DMS53 (cell line): ENCODE results near the gene MAP3K14.
A peak's percentile ranks its signal among the peaks of the same experiment; 100 is the strongest.
"Not testable (repeated sequence)": the region's sequence is repeated elsewhere in the genome, so short reads cannot be mapped to it uniquely, and the experiment has no call there.

Experiments
- DNase-seq: peaks from one replicate; lab custom pipeline; 2025; lab: John Stamatoyannopoulos, UW

The MAP3K14 gene

DNA sequence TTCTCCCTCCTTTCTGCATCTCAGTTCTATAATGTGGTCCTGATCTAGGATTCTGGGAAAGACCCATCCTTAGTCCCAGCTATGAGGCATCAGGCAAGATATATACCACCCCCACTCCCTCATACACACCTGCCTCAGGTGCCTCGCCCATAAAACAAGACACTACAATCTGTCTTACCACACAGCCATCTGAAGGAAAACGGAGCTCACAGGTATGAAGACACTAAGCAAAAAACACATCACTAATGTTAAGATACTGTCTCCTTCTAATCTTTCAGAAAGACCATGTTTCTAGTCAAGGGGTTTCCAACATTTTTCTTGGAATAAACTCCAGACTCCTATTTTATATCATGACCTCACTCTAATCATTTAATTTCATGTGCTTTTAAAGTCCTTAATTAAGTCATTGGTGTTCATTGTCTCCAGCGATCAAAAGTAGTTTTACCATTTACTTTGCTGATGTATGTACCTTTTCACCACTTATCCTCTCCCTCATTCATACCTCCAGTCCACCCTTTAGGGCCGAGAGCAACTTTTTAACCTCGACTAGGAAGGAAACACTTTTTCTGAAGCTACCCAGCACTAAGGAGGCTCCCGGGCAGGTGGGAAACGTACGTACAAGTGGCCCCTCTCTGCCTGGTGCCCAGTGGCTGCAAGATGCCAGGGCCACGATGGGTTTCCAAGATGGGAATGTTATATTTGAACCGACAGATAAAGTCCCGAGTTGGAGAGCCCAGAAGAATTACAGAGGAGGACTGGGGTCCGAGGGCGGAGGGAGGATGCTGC is 979 bp downstream of the MAP3K14 start:
- peak; percentile 68 for DNase-seq

DNA sequence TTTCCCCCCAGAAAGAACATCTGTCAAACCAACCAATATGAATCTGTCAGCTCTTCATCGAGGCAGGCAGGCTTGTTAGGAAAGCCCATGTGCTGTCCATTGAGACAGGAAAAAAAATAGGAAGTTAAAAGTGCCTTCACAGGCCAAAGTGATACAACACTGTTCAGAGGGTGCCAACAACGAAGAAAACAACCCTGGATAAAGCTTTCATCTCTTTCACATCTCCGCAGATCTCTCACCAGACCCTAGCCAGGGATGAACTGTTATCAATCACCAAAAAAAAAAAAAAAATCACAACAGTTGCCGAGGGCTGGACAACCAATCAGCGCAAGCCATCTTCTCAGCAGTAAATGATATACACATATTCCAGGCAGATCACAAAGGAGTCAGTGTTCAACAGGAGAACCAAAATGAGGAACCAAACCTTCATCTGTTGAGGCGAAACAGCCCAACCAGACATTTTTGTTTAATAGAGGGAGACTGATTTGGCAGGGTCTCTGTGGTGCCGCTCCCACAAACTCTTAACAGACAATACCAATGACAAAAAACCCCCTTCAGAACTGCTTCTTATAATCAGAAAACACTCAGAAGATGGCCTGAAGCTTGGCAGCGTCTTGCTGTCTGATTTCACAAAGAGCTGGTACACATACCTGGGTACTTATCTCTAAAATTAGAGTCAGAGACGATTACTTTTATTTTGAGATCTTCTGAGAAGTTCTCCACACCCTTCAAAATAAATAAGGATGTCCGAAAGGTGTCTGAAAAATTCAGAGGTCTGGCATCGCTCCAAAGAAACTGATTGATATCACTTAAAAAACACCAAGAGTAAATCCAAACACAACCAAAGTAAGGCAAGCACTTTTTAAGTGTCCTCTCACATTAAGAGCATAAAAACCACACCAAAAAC is 1.8 kb downstream of the MAP3K14 start:
- DNase-seq: no peak

DNA sequence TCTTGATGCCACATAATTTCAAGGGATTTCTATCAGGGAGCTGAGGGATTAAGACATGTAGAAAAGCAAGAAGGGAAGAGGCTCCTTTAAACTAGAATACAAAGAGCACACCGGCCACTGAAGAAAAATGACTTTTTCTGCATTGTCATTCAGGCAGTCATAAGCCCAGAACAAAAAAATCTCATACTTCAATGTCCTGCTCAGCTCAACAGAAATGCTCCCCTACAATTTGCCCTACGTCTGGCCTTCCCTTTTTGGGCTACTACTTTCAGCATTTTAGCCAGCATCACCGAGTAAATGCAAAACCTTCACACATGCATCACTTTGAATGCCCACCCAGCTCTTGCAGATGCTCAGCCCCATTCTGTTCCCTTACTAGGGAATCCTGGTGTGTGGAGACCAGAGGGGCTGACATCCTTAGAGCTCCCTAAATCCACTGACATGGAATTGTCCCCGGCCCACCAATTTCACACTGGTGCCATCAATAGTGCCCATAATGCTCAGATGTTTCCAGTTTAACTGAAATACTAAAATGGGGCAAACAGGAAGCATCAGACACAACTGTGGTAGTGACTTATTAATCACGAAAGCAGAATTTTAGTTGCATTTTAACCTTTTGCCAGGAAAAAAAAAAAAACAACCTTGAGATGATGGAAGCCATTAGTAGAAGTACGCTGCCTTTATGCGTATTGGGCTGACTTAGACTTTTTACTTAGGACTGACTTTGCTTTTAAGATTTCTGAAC is 2.7 kb downstream of the MAP3K14 start:
- DNase-seq: no peak

DNA sequence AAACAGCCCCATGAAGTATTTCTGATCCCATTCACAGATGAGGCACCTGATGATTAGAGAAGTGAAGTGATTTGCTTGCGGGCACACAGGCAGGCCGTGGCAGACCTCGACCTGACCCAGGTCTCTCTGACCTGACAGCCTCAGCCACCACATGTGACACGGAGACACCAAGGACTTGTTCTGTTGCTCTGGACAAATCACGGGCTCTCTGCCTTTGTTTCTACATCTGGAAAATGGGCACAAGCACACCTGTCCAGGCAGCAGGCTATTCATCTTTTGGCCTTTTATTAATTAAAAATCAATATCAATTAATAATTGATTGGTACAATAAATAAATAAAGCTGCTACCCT is 3.4 kb downstream of the MAP3K14 start:
- DNase-seq: no peak

DNA sequence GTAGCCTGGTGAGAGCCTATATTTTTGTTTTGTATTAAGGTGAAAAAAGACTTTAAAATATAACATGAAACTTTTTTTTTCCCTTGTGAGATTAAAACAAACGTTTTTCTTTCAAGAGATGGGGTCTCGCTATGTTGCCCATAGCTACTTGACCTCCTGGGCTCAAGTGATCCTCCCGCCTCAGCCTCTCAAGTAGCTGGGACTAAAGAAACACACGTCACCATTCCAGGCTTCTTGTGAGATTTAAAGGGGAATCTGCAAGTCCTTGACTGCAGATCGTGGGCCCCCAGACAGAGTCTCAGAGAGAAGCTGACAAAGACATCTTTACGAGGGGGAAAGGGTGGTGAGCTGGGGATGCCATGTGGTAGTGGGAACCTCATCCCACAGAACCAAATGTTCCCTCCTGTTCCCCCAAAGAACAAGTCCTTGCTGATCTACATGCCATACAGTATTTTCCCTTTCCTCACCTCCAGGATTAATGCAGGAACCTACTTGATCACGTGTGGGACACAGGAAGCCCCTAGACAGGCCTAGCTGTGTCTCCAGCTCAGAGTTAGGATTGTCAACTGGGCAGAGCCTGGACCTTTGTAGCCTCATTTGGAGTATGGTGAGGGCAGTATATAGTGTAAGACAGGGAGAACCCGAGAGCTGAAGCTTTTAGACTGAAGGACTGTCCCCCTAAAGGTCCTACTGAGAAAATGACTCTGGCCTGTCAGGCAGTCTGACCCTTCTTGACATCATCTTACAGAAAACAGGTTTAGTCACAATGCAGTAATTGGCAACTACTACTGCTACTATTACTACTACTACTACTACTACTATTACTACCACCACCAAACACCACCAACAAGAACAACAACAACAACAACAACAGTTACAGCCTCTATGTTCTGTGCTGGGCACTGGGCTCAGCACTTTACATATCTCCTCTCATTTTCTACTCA is 4.1 kb downstream of the MAP3K14 start:
- DNase-seq: peak; percentile 71

DNA sequence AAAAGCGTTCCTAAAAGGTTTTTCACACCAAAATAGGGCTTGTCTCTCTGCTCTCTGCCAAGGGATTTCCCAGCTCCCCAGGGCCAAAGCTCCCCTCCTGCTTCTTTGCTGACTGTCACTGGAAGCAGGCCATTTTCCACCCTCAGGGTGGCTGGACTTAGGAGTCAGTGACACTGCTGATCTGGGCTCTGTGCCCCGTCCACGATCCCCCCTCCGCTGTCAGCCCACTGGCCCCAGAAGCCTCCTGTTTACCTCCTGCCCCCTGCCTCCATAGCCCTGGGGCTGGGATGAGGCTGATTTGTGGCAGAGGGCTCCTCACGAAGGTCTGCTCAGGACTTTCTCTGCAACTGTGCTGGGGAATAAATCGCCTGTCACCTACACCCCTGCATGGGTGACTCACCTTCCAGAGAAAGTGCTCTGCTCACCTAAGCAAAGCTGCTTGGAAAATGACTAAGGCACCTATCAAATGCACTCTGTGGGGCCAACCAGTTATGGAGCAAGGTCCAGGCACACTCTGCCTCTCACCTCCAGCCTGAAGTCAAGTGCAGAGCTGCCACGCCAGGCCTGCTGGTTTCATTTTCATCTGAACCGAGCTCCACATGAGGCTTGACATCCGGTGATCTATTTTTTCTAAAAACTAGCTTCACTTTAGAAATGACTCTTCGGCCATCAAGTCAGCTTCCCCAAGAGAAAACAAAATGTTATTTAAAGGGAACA is 4.9 kb downstream of the MAP3K14 start:
- peak; percentile 99 for DNase-seq

DNA sequence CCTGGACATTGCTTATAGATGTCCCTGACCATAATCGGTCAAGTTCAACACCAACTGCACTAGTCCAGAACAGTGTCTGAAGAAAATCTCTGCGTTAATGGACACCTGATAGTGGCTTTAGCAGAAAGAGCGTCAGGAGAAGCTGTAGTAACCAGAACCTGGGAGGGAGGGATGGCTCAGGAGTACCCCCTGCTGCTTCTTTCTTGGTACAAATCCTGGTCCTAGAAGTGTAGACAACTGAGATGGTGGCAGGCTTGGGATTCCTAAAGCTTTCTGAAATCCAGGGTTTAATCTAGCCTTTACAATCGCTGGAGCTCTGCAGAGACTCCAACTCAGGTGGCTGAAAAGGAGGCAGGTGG is 5.4 kb downstream of the MAP3K14 start:
- peak; percentile 59 for DNase-seq

DNA sequence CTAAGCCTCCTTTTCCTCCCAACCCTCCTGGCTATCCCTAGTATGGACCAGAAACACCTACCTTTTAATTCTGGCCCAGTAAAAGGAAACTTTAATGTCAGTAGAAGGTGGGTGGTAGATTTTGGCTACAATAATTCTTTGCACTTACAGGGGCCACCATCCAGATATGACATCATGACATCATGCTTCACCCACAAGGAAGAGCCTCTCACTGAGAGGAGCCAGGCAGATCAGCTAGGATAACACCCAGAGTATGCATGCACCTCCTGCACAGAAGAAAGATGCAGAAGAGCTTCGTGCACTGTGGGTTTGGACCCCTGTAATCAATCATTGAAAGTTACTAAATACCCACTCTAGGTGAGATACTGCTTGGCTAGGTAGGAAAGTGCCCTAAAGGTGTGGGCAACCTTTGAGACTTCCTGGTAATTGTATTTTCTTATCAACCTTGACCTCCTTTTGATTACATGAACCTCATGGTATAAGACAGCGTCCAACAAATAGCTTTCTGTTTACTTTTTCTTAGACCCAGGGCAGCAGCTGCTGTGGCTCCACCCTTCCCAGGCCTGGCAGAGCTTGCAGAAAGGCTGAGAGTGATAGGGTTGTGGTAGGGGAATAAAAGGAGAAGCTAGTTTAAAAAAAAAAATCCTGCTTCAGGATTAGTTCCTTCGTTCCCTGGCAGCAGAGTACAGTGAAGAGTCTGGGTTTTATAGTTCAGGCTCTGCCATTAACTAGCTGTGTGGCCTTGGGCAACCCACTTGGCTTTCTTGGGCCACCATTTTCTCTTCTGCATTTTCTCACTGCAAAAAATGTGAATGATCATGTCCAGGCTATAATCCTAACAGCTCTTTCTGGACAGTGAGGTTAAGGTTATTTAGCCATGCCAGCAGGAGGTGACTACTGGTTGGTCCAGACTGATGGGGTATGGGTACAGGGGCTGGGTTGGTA is 6.2 kb downstream of the MAP3K14 start:
- DNase-seq: peak; percentile 92

DNA sequence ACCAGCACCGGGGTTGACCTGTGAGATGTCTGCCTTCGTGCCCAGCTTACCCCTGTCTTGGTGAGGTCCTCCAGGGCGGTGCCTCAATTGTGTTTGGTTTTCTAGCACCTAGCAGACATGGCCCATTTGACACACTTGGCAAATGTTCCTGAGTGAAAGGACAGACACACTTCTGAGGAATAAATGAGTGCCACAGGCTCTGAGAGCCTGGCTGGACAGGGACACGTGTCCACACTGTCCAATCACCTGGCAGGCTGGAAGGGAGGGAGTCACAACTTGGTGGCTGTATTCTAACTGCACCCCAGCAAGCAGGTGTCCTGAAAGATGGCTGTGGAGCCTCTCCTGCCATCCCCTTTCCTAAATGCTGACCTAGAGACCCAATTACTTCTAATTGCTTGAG is 7.4 kb downstream of the MAP3K14 start:
- no peak for DNase-seq

DNA sequence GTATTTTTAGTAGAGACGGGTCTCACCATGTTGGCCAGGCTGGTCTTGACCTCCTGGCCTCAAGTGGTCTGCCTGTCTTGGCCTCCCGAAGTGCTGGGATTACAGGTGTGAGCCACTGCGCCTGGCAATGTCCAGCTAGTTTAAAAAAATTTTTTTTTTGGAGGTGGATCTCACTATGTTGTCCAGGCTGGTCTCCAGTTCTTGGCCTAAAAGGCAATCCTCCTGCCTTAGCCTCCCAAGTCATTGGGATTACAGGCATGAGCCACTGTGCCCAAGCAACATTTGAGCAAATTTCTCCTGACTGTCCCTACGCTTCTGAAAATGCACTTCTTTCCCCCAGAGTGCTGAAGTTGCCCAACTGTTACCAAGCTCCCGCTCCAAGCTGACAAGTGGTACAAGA is 8.0 kb downstream of the MAP3K14 start:
- no peak for DNase-seq

DNA sequence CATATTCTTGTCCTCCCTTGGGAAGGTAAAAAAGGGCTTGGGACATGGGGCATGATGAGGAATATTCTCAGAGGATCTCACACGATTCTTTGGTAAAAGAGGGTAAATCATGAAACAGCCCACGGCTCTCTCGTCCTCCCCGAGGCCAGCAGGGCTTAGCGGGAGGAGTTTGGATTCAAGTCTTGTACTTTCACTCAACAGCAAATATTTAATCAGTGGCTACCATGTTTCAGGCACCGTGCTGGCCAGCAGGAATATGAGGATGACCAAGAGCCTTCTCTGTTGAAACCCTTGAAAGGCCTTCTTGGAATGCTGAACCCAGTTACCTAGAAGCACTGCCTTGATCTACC is 8.8 kb downstream of the MAP3K14 start:
- no peak for DNase-seq

DNA sequence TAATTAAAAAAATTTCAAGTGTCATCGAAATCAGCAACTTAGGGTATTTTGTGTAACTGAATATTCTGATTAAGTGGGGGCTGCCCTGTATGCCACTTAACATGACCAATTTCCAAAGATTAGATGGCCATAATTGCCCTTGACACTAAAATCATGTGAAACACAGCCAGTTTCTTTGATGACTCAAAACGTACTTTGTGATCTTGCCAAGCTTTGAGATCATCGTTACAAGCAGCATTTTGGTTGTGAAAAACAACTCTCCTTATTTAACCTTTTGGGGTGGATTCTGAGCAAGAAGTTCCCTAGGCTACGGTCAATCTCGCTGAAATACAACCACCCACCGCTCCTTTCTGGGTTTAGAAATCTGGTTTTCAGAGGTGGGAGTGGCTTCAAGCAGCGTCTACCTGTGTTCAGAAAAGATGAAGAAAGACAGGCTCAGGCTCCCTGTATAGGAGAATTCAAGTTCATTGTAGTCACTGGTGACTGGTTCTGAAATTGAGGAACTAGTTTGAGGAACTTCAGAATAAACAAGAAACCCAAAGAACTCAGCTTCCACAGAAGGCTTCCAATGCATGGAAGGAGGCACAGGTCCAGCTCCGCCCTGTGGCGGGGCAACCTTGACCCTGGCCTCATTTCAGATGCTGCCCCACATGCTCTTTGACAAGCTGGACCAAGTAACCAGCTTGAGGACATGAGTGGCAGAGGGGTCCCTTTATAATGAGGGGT is 9.4 kb downstream of the MAP3K14 start:
- peak; percentile 35 for DNase-seq

DNA sequence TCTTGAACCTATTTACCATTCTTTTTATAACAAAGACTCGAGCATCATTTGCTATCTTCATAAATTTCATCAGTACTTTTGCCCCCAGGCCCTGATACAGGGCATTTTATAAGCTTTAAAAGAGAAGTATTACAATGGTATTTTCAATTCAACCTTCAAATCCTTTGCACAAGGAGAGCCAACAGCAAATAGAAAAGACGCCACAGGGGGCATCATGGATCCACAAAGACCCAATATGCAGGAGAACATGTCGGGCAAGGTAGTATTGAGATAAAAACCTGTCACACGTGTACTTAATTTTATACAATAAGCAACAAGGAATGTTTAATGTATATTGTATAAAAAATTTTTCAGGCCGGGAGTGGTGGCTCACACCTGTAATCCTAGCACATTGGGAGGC is 10.2 kb downstream of the MAP3K14 start:
- no peak for DNase-seq

DNA sequence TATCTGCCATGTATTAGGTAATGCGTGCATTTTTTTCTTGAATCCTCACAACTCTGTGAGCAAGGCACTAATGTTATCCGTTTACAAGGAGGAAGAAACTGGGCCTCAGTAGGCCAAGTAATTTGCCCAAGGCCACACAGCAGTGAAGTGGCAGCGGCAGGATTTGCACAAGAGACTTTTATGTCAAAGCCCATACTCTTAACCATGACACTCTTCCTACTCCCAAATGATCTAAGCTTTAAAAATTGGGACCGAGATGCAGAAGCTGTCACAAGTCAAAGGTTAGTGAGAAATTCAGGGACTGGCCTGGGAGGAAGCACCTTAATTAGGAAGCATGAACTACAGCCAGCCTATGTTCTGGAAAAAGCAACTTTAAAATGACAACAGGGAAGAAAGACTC is 10.7 kb downstream of the MAP3K14 start:
- no peak for DNase-seq

DNA sequence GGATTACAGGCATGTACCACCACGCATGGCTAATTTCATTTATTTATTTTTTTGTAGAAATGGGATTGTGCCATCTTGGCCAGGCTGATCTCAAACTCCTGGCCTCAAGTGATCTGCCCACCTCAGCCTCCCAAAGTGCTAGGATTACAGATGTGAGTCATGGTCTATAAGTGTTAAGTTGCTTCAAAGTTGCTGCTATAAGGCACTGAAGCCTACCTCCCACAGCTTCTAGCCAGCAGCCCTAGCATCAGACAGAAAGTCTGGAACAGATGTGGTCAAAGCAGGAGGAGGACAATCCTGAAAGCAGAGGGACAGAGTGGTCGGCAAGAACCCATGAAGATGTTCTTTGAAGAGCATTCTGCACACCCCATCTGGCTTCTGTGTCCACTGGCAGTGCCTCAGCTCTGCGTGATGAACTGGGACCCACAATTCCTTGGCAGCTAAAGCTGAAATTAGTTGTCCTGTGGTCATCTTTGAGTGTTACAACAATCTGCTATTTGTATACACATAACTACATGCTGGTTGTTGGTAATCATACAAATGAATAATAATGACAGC is 11.2 kb downstream of the MAP3K14 start:
- DNase-seq: no peak

DNA sequence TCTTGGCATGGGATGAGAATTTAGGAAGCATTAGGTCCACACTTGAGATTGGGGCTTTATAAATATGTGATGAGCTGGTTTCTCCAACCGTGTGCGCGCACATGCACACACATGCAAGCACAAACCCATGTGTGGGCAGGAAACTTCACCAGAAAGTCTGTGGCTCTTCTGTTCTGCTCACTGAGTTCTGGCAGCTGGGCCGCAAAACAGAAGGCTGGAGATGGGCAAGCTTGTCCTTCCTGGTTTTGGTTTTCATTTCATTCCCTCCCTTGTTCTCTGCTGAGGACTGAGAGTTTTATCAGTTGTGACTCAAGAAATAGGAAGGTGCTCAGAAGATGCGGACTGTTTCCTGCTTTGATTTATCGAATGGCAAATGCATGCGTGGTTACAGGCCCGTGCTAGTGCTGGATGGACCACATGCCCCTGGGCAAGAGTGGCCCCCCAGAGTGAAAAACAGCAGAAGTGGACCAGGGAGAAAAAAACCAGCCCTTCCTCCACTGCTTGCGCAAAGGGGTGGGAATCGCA is 14.1 kb downstream of the MAP3K14 start:
- DNase-seq: no peak

DNA sequence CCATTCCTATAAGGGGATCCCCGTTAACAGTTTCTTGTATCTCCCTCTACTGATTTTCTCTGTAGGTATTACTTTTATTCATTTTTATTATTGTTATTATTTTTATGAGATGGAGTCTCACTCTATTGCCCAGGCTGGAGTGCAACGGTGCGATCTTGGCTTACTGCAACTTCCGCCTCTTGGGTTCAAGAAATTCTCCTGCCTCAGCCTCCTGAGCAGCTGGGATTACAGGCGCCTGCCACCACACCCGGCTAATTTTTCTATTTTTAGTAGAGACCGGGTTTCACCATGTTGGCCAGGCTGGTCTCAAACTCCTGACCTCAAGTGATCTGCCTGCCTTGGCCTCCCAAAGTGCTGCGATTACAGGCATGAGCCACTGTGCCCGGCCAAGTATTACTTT is 14.6 kb downstream of the MAP3K14 start:
- DNase-seq: not testable (repeated sequence)

DNA sequence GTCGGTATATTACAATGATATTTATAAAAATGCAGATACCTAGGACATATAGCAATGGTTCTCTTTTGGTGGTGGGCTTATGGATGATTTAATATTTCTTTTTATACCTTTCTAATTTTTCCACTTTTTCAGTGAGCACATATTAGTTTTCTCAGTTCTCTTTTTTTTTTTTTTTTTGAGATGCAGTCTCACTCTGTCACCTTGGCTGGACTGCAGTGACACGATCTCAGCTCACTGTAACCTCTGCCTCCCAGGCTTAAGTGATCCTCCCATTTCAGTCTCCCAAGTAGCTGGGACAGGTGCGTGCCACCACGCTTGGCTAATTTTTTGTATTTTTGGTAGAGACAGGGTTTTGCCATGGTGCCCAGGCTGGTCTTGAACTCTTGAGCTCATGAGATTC is 15.1 kb downstream of the MAP3K14 start:
- no peak for DNase-seq
